H1 (cell line): ENCODE results near the gene GPR68. TPM values are rescaled to one million over a fixed set of nuclear protein-coding genes. Genes with fewer than 3 reads are reported as not detected.

Experiments
- CTCF ChIA-PET: fragments of 300-600 bp; sonication (Branson Sonifier 250); formaldehyde crosslinking; loops from one replicate; lab custom pipeline; 2021; ENCODE audit not compliant: partially characterized antibody; lab: Charles Lee
- POLR2A ChIA-PET: fragments of 300-600 bp; sonication (Branson Sonifier 250); formaldehyde crosslinking; loops from one replicate; lab custom pipeline; 2021; ENCODE audit warnings: inconsistent platforms; ENCODE audit not compliant: partially characterized antibody; lab: Charles Lee
- DNase-seq, 2 experiments: peaks; one replicate each; pipeline versions ENCODE4 v3.0.0 to v3.0.0-alpha.2; 2010 to 2022; ENCODE audit warnings: low spot score in 2 of 2, low read depth in 1 of 2, mixed read lengths in 1 of 2
- FAIRE-seq: peaks from 2 replicates; lab custom pipeline; 2011; peaks lifted over from hg19 to GRCh38; lab: Jason Lieb, UNC
- H2AFZ ChIP-seq: 2 replicates; pipeline ENCODE4 v1.8.1; 2012; ENCODE audit warnings: low read length, inconsistent platforms
- H2AK5ac ChIP-seq: 2 replicates; pipeline ENCODE4 v1.6.1; 2013; ENCODE audit warnings: low read depth, low read length
- H2BK120ac ChIP-seq: replicated peaks from 2 replicates; pipeline ENCODE3; 2013; ENCODE audit warnings: low read depth, low read length, inconsistent platforms
- H2BK12ac ChIP-seq: 2 replicates; pipeline ENCODE4 v1.6.1; 2013; ENCODE audit warnings: low read depth, low read length
- H2BK15ac ChIP-seq: 2 replicates; pipeline ENCODE4 v1.6.1; 2013; ENCODE audit warnings: low read length
- H2BK20ac ChIP-seq: 2 replicates; pipeline ENCODE4 v1.6.1; 2013; ENCODE audit warnings: low read length
- H2BK5ac ChIP-seq: 2 replicates; pipeline ENCODE4 v1.6.1; 2013; ENCODE audit warnings: low read depth, low read length
- H3K14ac ChIP-seq: 2 replicates; pipeline ENCODE4 v1.6.1; 2013; ENCODE audit warnings: inconsistent platforms; ENCODE audit not compliant: insufficient read length
- H3K18ac ChIP-seq: 2 replicates; pipeline ENCODE4 v1.6.1; 2013; ENCODE audit warnings: low read length; ENCODE audit errors: extremely low read depth
- H3K23ac ChIP-seq: 2 replicates; pipeline ENCODE4 v1.6.1; 2013; ENCODE audit warnings: inconsistent platforms; ENCODE audit not compliant: insufficient read length
- H3K23me2 ChIP-seq: 2 replicates; pipeline ENCODE4 v1.6.1; 2013; ENCODE audit warnings: low read depth, low read length
- H3K27ac ChIP-seq: 2 replicates; pipeline ENCODE4 v1.6.1; 2011; ENCODE audit warnings: low read depth, low read length, inconsistent platforms
- H3K27me3 ChIP-seq, 4 experiments: replicated peaks in 1 of 4; 1 replicate in 1 of 4; 2 replicates in 3 of 4; pipeline versions ENCODE4 v1.6.1 to v1.8.1; 2011 to 2013; ENCODE audit warnings: low read length in 3 of 4, mild to moderate bottlenecking in 3 of 4, inconsistent platforms in 2 of 4, mixed read lengths in 2 of 4, moderate library complexity in 1 of 4; ENCODE audit not compliant: control insufficient read depth in 3 of 4, insufficient read depth in 3 of 4; ENCODE audit errors: extremely low read depth in 1 of 4
- H3K36me3 ChIP-seq, 4 experiments: 2 replicates each; pipeline versions ENCODE4 v1.6.1 to v1.8.1; 2011 to 2013; ENCODE audit warnings: mild to moderate bottlenecking in 4 of 4, low read length in 3 of 4, moderate library complexity in 2 of 4, control low read depth in 1 of 4, inconsistent platforms in 1 of 4; ENCODE audit not compliant: insufficient read depth in 4 of 4, control insufficient read depth in 2 of 4
- H3K4ac ChIP-seq: replicated peaks from 2 replicates; pipeline ENCODE3; 2013; ENCODE audit warnings: low read length, low read depth, mixed read lengths, inconsistent platforms; ENCODE audit not compliant: insufficient read length
- H3K4me1 ChIP-seq, 4 experiments: replicated peaks in 1 of 4; 1 replicate in 1 of 4; 2 replicates in 3 of 4; pipeline versions ENCODE4 v1.6.1 to v1.8.1; 2011 to 2013; ENCODE audit warnings: low read length in 3 of 4, inconsistent platforms in 2 of 4, mixed read lengths in 1 of 4; ENCODE audit not compliant: insufficient read depth in 4 of 4, control insufficient read depth in 3 of 4
- H3K4me2 ChIP-seq, 2 experiments: 2 replicates each; pipeline versions ENCODE4 v1.6.1 to v1.8.1; 2011 to 2013; ENCODE audit warnings: low read depth in 2 of 2, low read length in 2 of 2, control low read depth in 1 of 2, inconsistent platforms in 1 of 2, mild to moderate bottlenecking in 1 of 2; ENCODE audit not compliant: insufficient read depth in 1 of 2
- H3K4me3 ChIP-seq, 4 experiments: fragments of 200-600, 300-600 bp in 1 of 4; sonication (generic), shearing (Covaris generic), sonication (Bioruptor Twin) in 1 of 4; 2 replicates each; pipeline versions ENCODE4 v1.5.1 to v1.8.1; 2011 to 2016; ENCODE audit warnings: low read length in 4 of 4, low read depth in 3 of 4, control low read depth in 2 of 4, inconsistent platforms in 2 of 4, mild to moderate bottlenecking in 2 of 4, mixed read lengths in 1 of 4, moderate library complexity in 1 of 4; ENCODE audit not compliant: insufficient read depth in 2 of 4; ENCODE audit errors: extremely low read depth in 1 of 4
- H3K56ac ChIP-seq: replicated peaks from 2 replicates; pipeline ENCODE3; 2013; ENCODE audit warnings: low read depth, mild to moderate bottlenecking, mixed read lengths, low read length, inconsistent platforms; ENCODE audit not compliant: insufficient read length
- H3K79me1 ChIP-seq: 2 replicates; pipeline ENCODE4 v1.6.1; 2013; ENCODE audit warnings: low read depth, low read length, control low read depth
- H3K79me2 ChIP-seq, 2 experiments: 2 replicates each; pipeline versions ENCODE4 v1.6.1 to v1.8.1; 2012 to 2013; ENCODE audit warnings: low read length in 2 of 2, mild to moderate bottlenecking in 2 of 2, inconsistent platforms in 1 of 2; ENCODE audit not compliant: insufficient read depth in 2 of 2, control insufficient read depth in 1 of 2
- H3K9ac ChIP-seq, 4 experiments: replicated peaks in 1 of 4; 1 replicate in 1 of 4; 2 replicates in 3 of 4; pipeline versions ENCODE4 v1.6.1 to v1.8.1; 2011 to 2013; ENCODE audit warnings: low read depth in 3 of 4, low read length in 3 of 4, control low read depth in 2 of 4, mild to moderate bottlenecking in 2 of 4, moderate library complexity in 2 of 4, inconsistent platforms in 1 of 4; ENCODE audit errors: extremely low read depth in 1 of 4
- H3K9me3 ChIP-seq, 2 experiments: 2 replicates each; pipeline versions ENCODE4 v1.6.1 to v1.8.1; 2012 to 2013; ENCODE audit warnings: mild to moderate bottlenecking in 2 of 2, moderate library complexity in 2 of 2, control low read depth in 1 of 2, inconsistent platforms in 1 of 2, low read depth in 1 of 2, low read length in 1 of 2, mixed read lengths in 1 of 2; ENCODE audit not compliant: insufficient read depth in 2 of 2
- H4K20me1 ChIP-seq, 2 experiments: replicated peaks in 1 of 2; 2 replicates each; pipeline versions ENCODE3 to v1.8.1; 2011 to 2013; ENCODE audit warnings: inconsistent platforms in 2 of 2, low read length in 2 of 2, mild to moderate bottlenecking in 1 of 2; ENCODE audit not compliant: insufficient read depth in 2 of 2, control insufficient read depth in 1 of 2
- H4K5ac ChIP-seq: 2 replicates; pipeline ENCODE4 v1.6.1; 2013; ENCODE audit warnings: low read length, low read depth, mixed read lengths, inconsistent platforms; ENCODE audit not compliant: insufficient read length
- H4K8ac ChIP-seq: 2 replicates; pipeline ENCODE4 v1.8.0; 2013; ENCODE audit warnings: mild to moderate bottlenecking, moderate library complexity, low read length, inconsistent platforms; ENCODE audit not compliant: insufficient read depth; ENCODE audit errors: extremely low read depth
- H4K91ac ChIP-seq: replicated peaks from 2 replicates; pipeline ENCODE3; 2013; ENCODE audit warnings: low read length, mixed read lengths, inconsistent platforms; ENCODE audit not compliant: insufficient read length
- ASH2L ChIP-seq: fragments of 200-600, 300-600 bp; sonication (generic); IDR thresholded peaks from one replicate; pipeline ENCODE4 v1.7.1; 2017; ENCODE audit warnings: low read length
- ATF3 ChIP-seq: IDR thresholded peaks from 2 replicates; pipeline ENCODE4 v1.6.1; 2011; ENCODE audit warnings: low read depth, mild to moderate bottlenecking, low read length; ENCODE audit not compliant: insufficient read depth
- CBX5 ChIP-seq: fragments of 300-800, 300-1000 bp; sonication (generic); IDR thresholded peaks from 2 replicates; pipeline ENCODE4 v1.7.1; 2016; ENCODE audit warnings: antibody characterized with exemption, low read length, low read depth
- CEBPB ChIP-seq: IDR thresholded peaks from 2 replicates; pipeline ENCODE4 v1.6.1; 2012; ENCODE audit warnings: low read depth, low read length
- EGR1 ChIP-seq: IDR thresholded peaks from 2 replicates; pipeline ENCODE4 v1.6.1; 2011; ENCODE audit warnings: low read depth, low read length, borderline replicate concordance
- GTF2F1 ChIP-seq: IDR thresholded peaks from 2 replicates; pipeline ENCODE4 v1.6.1; 2012; ENCODE audit warnings: low read depth, low read length, improper control_type of control experiment, borderline replicate concordance
- HDAC6 ChIP-seq: IDR thresholded peaks from one replicate; pipeline ENCODE4 v1.7.1; 2012; ENCODE audit warnings: low read depth, mild to moderate bottlenecking, inconsistent platforms, low read length, moderate library complexity
- JUN ChIP-seq: IDR thresholded peaks from 2 replicates; pipeline ENCODE4 v1.6.1; 2011; ENCODE audit warnings: low read depth, mild to moderate bottlenecking, improper control_type of control experiment, low read length
- KDM4A ChIP-seq: IDR thresholded peaks from one replicate; pipeline ENCODE4 v1.7.1; 2012; ENCODE audit warnings: low read depth, mild to moderate bottlenecking, moderate library complexity, low read length, inconsistent platforms; ENCODE audit not compliant: severe bottlenecking
- MAFK ChIP-seq: IDR thresholded peaks from 2 replicates; pipeline ENCODE4 v1.6.1; 2012; ENCODE audit warnings: low read depth, mild to moderate bottlenecking, improper control_type of control experiment, low read length
- RAD21 ChIP-seq, 2 experiments: IDR thresholded peaks in 1 of 2; conservative IDR thresholded peaks in 1 of 2; 2 replicates each; pipeline ENCODE4 v1.6.1; 2011; ENCODE audit warnings: low read depth in 2 of 2, low read length in 2 of 2, improper control_type of control experiment in 1 of 2, inconsistent platforms in 1 of 2, mild to moderate bottlenecking in 1 of 2, moderate library complexity in 1 of 2
- SP4 ChIP-seq: IDR thresholded peaks from 2 replicates; pipeline ENCODE4 v1.6.1; 2012; ENCODE audit warnings: low read length, inconsistent platforms
- SRF ChIP-seq: IDR thresholded peaks from 2 replicates; pipeline ENCODE4 v1.6.1; 2011; ENCODE audit warnings: mild to moderate bottlenecking, low read depth, low read length, moderate library complexity
- TAF1 ChIP-seq: IDR thresholded peaks from 2 replicates; pipeline ENCODE4 v1.6.1; 2011; ENCODE audit warnings: mild to moderate bottlenecking, low read depth, low read length
- WGBS, 2 experiments: shearing (Covaris generic) in 1 of 2; methylation state at CpG; one replicate each; pipeline versions ENCODE4 v1.1.6 to v1.1.7; 2013 to 2015; ENCODE audit warnings: low lambda C conversion rate in 2 of 2, mixed read lengths in 2 of 2, inconsistent platforms in 1 of 2, low coverage in 1 of 2, missing lambda C conversion rate in 1 of 2; ENCODE audit not compliant: insufficient replicate concordance in 2 of 2, insufficient coverage in 1 of 2, insufficient read length in 1 of 2; ENCODE audit errors: extremely low coverage in 1 of 2, missing lambda C conversion rate in 1 of 2; 5-methylcytosine and 5-hydroxymethylcytosine counted together
- polyA plus RNA-seq, 7 experiments: library from polyadenylated mRNA; depleted of rRNA in 3 of 7; stranded (reverse) in 5 of 7; unstranded in 2 of 7; fragments of >200 nt in 5 of 7; fragments of 200-250 nt in 2 of 7; gene quantifications; 1 replicate in 5 of 7; 2 replicates in 1 of 7; 4 replicates in 1 of 7; pipeline versions ENCODE4 v1.2.1 to v1.2.3, GENCODE V29; 2011 to 2013; ENCODE audit warnings: missing spikeins in 2 of 7, mixed read lengths in 2 of 7
- total RNA-seq: library from RNA; stranded (reverse); fragmentation: NEBNext Ultra II Directional; extraction: Animal tissue kit (Norgen Biotek cat#: 25700); gene quantifications from 2 replicates; pipeline ENCODE4 v1.2.1, GENCODE V29; 2021

Gene GPR68
- total and polyA plus RNA-seq, 2 of the 8 experiments (the other 6 are each of a cell fraction or from before 2014, with no cell fraction given): 0.22 to 0.76 TPM

- H3K36me3 ChIP-seq: peaks cover 0 to 8% (median 2%) of the 10 kb centered on the region in 4 experiments; a peak in 3 of 8 replicates
- H4K5ac ChIP-seq: no peak overlapping the region
- CTCF ChIA-PET: interaction anchor here (1.2 to 2.4 kb wide), 2 partner anchors 41 to 44 kb away, joined by 4 to 6 read pairs; no protein-coding TSS in a partner anchor
- no peaks in the 10 kb centered on the region for H3K79me1 ChIP-seq
- no peak overlapping the region for H2BK120ac ChIP-seq
- POLR2A ChIA-PET: interaction anchor here (1.2 kb wide), 1 partner anchor 41 kb away, joined by 3 read pairs; no protein-coding TSS in a partner anchor
- H3K27me3 ChIP-seq: no peaks in the 10 kb centered on the region; a peak in 1 of 7 replicates
- no peaks in the 10 kb centered on the region for H4K20me1 ChIP-seq
- H3K23me2 ChIP-seq: peaks cover 3% of the 10 kb centered on the region; the same call in 1 of the 2 replicates
- H4K91ac ChIP-seq: no peak overlapping the region
- no peak overlapping the region for H2BK20ac ChIP-seq
- H2BK5ac ChIP-seq: no peak overlapping the region
- H3K14ac ChIP-seq: no peak overlapping the region
- FAIRE-seq: no peak
- H3K56ac ChIP-seq: no peak overlapping the region
- H3K23ac ChIP-seq: no peak overlapping the region
- no peak overlapping the region for H3K4me3 ChIP-seq
- H4K8ac ChIP-seq: no peak overlapping the region
- H2AFZ ChIP-seq: no peak overlapping the region
- no peak overlapping the region for H3K4ac ChIP-seq
- no peak overlapping the region for H3K9ac ChIP-seq
- H2AK5ac ChIP-seq: no peak overlapping the region
- no peaks in the 10 kb centered on the region for H3K9me3 ChIP-seq
- H3K4me1 ChIP-seq: no peaks in the 10 kb centered on the region; a peak in 1 of 7 replicates
- no peak overlapping the region for H2BK12ac ChIP-seq
- 89% methylated on average over 4 of the region's 4 CpGs; no CpG with 5 or more reads in 1 of the 2 experiments for WGBS, 2 experiments
- no peak overlapping the region for H3K4me2 ChIP-seq
- no peak overlapping the region for H3K18ac ChIP-seq
- H2BK15ac ChIP-seq: no peak overlapping the region
- no peak overlapping the region for H3K27ac ChIP-seq
- no peak for DNase-seq
- no peaks in the 10 kb centered on the region for H3K79me2 ChIP-seq
- TF ChIP-seq CBX5: no peak
- no peak for TF ChIP-seq SP4
- no peak for TF ChIP-seq ASH2L
- TF ChIP-seq CEBPB: no peak
- TF ChIP-seq EGR1: no peak
- no peak for TF ChIP-seq GTF2F1
- TF ChIP-seq KDM4A: no peak
- no peak for TF ChIP-seq HDAC6
- no peak for TF ChIP-seq JUN
- TF ChIP-seq SRF: no peak
- no peak for TF ChIP-seq MAFK
- TF ChIP-seq TAF1: no peak
- TF ChIP-seq RAD21 (IDR thresholded peaks at IDR 0.05 in 1 of 2, conservative IDR thresholded peaks at IDR 0.05 in 1 of 2; ENCODE audit: low read depth in 2 of 2, low read length in 2 of 2): no peak
- TF ChIP-seq ATF3: no peak
Measured at GRCh38 chr14:91218014-91218413, 26.5 kb downstream of the GPR68 start.
